Gastroesophageal sphincter (tissue), 4 donors: ENCODE results near the gene TMEM91. TPM values are rescaled to one million over a fixed set of nuclear protein-coding genes. Genes with fewer than 3 reads are reported as not detected.
A peak's percentile ranks its signal among the peaks of the same experiment; 100 is the strongest.
"Not testable (repeated sequence)": the region's sequence is repeated elsewhere in the genome, so short reads cannot be mapped to it uniquely, and the experiment has no call there.

Experiments used
- ATAC-seq: fragments of 150-250 bp; one replicate; pipeline ENCODE4 v1.9.1; 2016; ENCODE audit warnings: mild to moderate bottlenecking, moderate library complexity
- H3K27ac ChIP-seq, 4 donors: fragments of 200-600 bp; sonication (generic) in 3 of 4; 1 replicate in 3 of 4; 2 replicates in 1 of 4; pipeline ENCODE4 v1.5.1; 2016 to 2019
- H3K27me3 ChIP-seq: fragments of 200-600 bp; sonication (generic); one replicate; pipeline ENCODE4 v1.5.1; 2019
- H3K36me3 ChIP-seq, 2 donors: fragments of 200-600 bp; sonication (generic); one replicate each; pipeline ENCODE4 v1.5.1; 2019; ENCODE audit warnings: control low read depth in 1 of 2
- H3K4me1 ChIP-seq, 3 donors: fragments of 200-600 bp; sonication (generic); 1 replicate in 2 of 3; 2 replicates in 1 of 3; pipeline ENCODE4 v1.5.1; 2016 to 2019; ENCODE audit warnings: control low read depth in 2 of 3
- H3K4me3 ChIP-seq, 2 donors: fragments of 200-600 bp; sonication (generic); one replicate each; pipeline ENCODE4 v1.5.1; 2019; ENCODE audit warnings: mild to moderate bottlenecking in 1 of 2, moderate library complexity in 1 of 2
- H3K9me3 ChIP-seq, 3 donors: fragments of 200-600 bp; sonication (generic); one replicate each; pipeline ENCODE4 v1.5.1; 2017 to 2019; ENCODE audit warnings: control low read depth in 2 of 3
- EP300 ChIP-seq: sonication (generic); formaldehyde crosslinking; IDR thresholded peaks from one replicate; pipeline ENCODE4 v1.6.1; 2017; ENCODE audit warnings: antibody characterized with exemption, mild to moderate bottlenecking
- POLR2A ChIP-seq, 2 donors: fragments of 450-650 bp; IDR thresholded peaks; one replicate each; pipeline ENCODE4 v1.6.1; 2017; ENCODE audit warnings: antibody characterized with exemption in 2 of 2, mild to moderate bottlenecking in 2 of 2, moderate library complexity in 1 of 2
- POLR2AphosphoS5 ChIP-seq: sonication (generic); formaldehyde crosslinking; IDR thresholded peaks from one replicate; pipeline ENCODE4 v1.6.1; 2017; ENCODE audit warnings: antibody characterized with exemption
- WGBS, 2 donors: methylation state at CpG; one replicate each; pipeline ENCODE4 v1.1.5; 2018; ENCODE audit warnings: low coverage in 1 of 2; 5-methylcytosine and 5-hydroxymethylcytosine counted together
- total RNA-seq, 4 donors: library from RNA; depleted of rRNA; stranded (reverse); fragments of >200 nt; gene quantifications; one replicate each; pipeline ENCODE4 v1.1.0, GENCODE V29; 2016
- TF ChIP-seq, protein P1 (sequence below), 4 experiments: fragments of 200-600 bp in 2 of 4; fragments of 450-650 bp in 2 of 4; sonication (generic) in 1 of 4; IDR thresholded peaks; one replicate each; pipeline ENCODE4 v1.5.1; 2017 to 2019; ENCODE audit warnings: antibody characterized with exemption in 4 of 4, mild to moderate bottlenecking in 2 of 4, moderate library complexity in 2 of 4

TMEM91 gene
- total RNA-seq, 4 donors from 2014 or later, result 7.9 to 17.5 (median 13.3) TPM

GRCh38 chr19:41334793-41335192 lies 41.5 kb upstream of the TMEM91 start:
- ATAC-seq, result no peak
- 76% methylated on average over 5 of the region's 5 CpGs; no CpG with 5 or more reads in 1 of the 2 donors for WGBS, 2 donors
- H3K9me3 ChIP-seq, result no peaks in the 10 kb centered on the region
- no peaks in the 10 kb centered on the region for H3K4me1 ChIP-seq
- no peaks in the 10 kb centered on the region for H3K27me3 ChIP-seq
- peaks cover 0 to 94% of the 10 kb centered on the region in 2 donors for H3K36me3 ChIP-seq
- peak overlapping the region in 1 of 4 donors; percentile 26 for H3K27ac ChIP-seq
- H3K4me3 ChIP-seq, result no peak overlapping the region
- TF ChIP-seq POLR2AphosphoS5 (no peak), EP300 (no peak), POLR2A (IDR thresholded peaks at IDR 0.05) (no peak)
- TF ChIP-seq, protein P1, sequence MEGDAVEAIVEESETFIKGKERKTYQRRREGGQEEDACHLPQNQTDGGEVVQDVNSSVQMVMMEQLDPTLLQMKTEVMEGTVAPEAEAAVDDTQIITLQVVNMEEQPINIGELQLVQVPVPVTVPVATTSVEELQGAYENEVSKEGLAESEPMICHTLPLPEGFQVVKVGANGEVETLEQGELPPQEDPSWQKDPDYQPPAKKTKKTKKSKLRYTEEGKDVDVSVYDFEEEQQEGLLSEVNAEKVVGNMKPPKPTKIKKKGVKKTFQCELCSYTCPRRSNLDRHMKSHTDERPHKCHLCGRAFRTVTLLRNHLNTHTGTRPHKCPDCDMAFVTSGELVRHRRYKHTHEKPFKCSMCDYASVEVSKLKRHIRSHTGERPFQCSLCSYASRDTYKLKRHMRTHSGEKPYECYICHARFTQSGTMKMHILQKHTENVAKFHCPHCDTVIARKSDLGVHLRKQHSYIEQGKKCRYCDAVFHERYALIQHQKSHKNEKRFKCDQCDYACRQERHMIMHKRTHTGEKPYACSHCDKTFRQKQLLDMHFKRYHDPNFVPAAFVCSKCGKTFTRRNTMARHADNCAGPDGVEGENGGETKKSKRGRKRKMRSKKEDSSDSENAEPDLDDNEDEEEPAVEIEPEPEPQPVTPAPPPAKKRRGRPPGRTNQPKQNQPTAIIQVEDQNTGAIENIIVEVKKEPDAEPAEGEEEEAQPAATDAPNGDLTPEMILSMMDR (IDR thresholded peaks at IDR 0.05), result no peak

DNA sequence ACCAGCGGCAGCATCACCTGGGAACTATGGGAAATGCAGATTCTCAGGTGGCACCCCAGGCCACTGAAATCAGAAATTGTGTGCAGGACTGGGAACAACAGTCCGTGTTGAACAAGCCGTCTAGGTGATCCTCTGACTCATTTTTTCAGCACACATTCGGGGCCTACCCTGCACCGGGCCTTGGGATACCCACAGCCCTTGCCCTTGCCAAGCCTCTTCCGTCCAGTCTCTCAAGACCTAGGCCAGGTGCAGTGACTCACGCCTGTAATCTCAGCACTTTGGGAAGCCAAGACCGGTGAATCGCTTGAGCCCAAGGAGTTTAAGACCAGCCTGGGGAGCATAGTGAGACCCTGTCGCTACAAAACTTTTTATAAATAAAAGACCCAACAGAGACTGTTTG lies 40.9 kb upstream of the TMEM91 start:
- TF ChIP-seq EP300 (no peak), POLR2A (IDR thresholded peaks at IDR 0.05) (no peak), POLR2AphosphoS5 (no peak)
- TF ChIP-seq, protein P1 (IDR thresholded peaks at IDR 0.05), result no peak
- Histone ChIP-seq H3K36me3 (peaks cover 0 to 92% of the 10 kb centered on the region in 2 donors), H3K27ac (no peak overlapping the region), H3K4me3 (no peak overlapping the region), H3K27me3 (no peaks in the 10 kb centered on the region), H3K4me1 (no peaks in the 10 kb centered on the region), H3K9me3 (no peaks in the 10 kb centered on the region)
- no peak for ATAC-seq
- 92 to 93% methylated on average over 2 to 7 of the region's 10 CpGs for WGBS, 2 donors

DNA sequence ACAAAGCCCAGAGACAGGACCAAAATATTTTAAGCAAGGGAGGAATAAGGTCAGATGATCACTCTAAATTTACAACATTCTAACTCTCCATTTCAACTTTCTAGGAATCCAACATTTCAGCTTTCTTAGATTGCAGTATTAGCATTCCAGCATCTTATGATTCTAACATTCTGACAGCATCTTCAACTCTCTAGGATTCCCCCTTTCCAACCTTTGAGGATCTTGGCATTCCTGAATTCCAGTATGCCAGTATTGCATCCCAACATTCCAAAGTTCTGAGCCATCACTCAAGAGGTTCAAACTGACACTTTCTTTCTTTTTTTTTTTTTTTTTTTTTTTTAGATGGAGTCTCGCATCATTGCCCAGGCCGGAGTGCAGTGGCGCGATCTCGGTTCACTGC lies 36.4 kb upstream of the TMEM91 start:
- TF ChIP-seq POLR2A (IDR thresholded peaks at IDR 0.05), result no peak
- TF ChIP-seq EP300, result no peak
- TF ChIP-seq POLR2AphosphoS5, result no peak
- TF ChIP-seq, protein P1 (IDR thresholded peaks at IDR 0.05), result no peak
- no peaks in the 10 kb centered on the region for H3K27me3 ChIP-seq
- H3K27ac ChIP-seq, result no peak overlapping the region
- H3K36me3 ChIP-seq, result peaks cover 0 to 94% of the 10 kb centered on the region in 2 donors
- ATAC-seq, result no peak
- no peaks in the 10 kb centered on the region for H3K9me3 ChIP-seq
- no peaks in the 10 kb centered on the region for H3K4me1 ChIP-seq
- H3K4me3 ChIP-seq, result no peak overlapping the region
- 97% methylated on average over 5 of the region's 5 CpGs; no CpG with 5 or more reads in 1 of the 2 donors for WGBS, 2 donors

GRCh38 chr19:41341669-41342490 lies 34.5 kb upstream of the TMEM91 start:
- no peak for ATAC-seq
- 89 to 98% methylated on average over 5 to 12 of the region's 20 CpGs for WGBS, 2 donors
- Histone ChIP-seq H3K27ac (no peak overlapping the region), H3K9me3 (no peaks in the 10 kb centered on the region), H3K36me3 (peaks cover 0 to 96% of the 10 kb centered on the region in 2 donors), H3K4me3 (no peak overlapping the region), H3K27me3 (no peaks in the 10 kb centered on the region), H3K4me1 (no peaks in the 10 kb centered on the region)
- TF ChIP-seq, protein P1 (IDR thresholded peaks at IDR 0.05), result no peak
- no peak for TF ChIP-seq POLR2AphosphoS5
- no peak for TF ChIP-seq EP300
- no peak for TF ChIP-seq POLR2A (IDR thresholded peaks at IDR 0.05)

GRCh38 chr19:41344162-41344561 lies 32.2 kb upstream of the TMEM91 start:
- Histone ChIP-seq H3K4me3 (no peak overlapping the region), H3K4me1 (peaks cover 0 to 4% (median 0%) of the 10 kb centered on the region in 3 donors), H3K27me3 (no peaks in the 10 kb centered on the region), H3K27ac (no peak overlapping the region), H3K9me3 (no peaks in the 10 kb centered on the region), H3K36me3 (peaks cover 0 to 90% of the 10 kb centered on the region in 2 donors)
- WGBS, 2 donors, result 94% methylated on average over 2 of the region's 2 CpGs; no CpG with 5 or more reads in 1 of the 2 donors
- TF ChIP-seq EP300, result no peak
- TF ChIP-seq POLR2AphosphoS5, result no peak
- TF ChIP-seq, protein P1 (IDR thresholded peaks at IDR 0.05), result no peak
- TF ChIP-seq POLR2A (IDR thresholded peaks at IDR 0.05), result no peak
- no peak for ATAC-seq

DNA sequence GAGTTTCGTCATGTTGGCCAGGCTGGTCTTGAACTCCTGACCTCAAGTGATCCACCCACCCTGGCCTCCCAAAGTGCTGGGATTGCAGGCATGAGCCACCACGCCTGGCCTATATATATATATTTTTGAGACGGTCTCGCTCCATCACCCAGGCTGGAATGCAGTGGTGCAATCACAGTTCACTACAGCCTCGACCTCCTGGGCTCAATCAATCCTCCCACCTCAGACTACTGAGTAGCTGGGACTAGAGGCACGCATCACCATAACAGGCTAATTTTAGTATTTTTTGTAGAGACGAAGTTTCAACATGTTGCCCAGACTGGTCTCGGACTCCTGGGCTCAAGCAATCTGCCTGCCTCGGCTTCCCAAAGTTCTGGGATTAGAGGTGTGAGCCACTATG lies 29.4 kb upstream of the TMEM91 start:
- H3K4me3 ChIP-seq, H3K27ac ChIP-seq, ATAC-seq, H3K27me3 ChIP-seq, H3K9me3 ChIP-seq: not testable (repeated sequence)
- H3K36me3 ChIP-seq, result peaks cover 0 to 64% of the 10 kb centered on the region in 2 donors
- 87 to 90% methylated on average over 7 to 9 of the region's 9 CpGs for WGBS, 2 donors
- H3K4me1 ChIP-seq, result peaks cover 0 to 31% (median 6%) of the 10 kb centered on the region in 3 donors
